CD14-positive monocyte (primary cell): ENCODE data around the gene LMNTD2. TPM values are rescaled to one million over a fixed set of nuclear protein-coding genes. Genes with fewer than 3 reads are reported as not detected.

Experiments used
- DNase-seq, 3 donors: peaks; one replicate each; pipeline ENCODE4 v3.0.0-alpha.2; 2011 to 2022
- H2AFZ ChIP-seq: 2 replicates; pipeline ENCODE4 v1.6.0; 2012; ENCODE audit warnings: mild to moderate bottlenecking, low read depth, low read length, inconsistent platforms; ENCODE audit not compliant: insufficient read depth, poor library complexity, severe bottlenecking
- H3K27ac ChIP-seq, 2 donors: 1 replicate in 1 of 2; 2 replicates in 1 of 2; pipeline ENCODE4 v1.5.1; 2012 to 2013; ENCODE audit warnings: low read length in 2 of 2, control low read depth in 1 of 2, inconsistent platforms in 1 of 2, low read depth in 1 of 2, mild to moderate bottlenecking in 1 of 2
- H3K27me3 ChIP-seq, 2 donors: one replicate each; pipeline versions ENCODE4 v1.6.0 to v1.6.1; 2011 to 2013; ENCODE audit warnings: low read length in 2 of 2; ENCODE audit not compliant: control insufficient read depth in 2 of 2, insufficient read depth in 2 of 2
- H3K36me3 ChIP-seq, 2 donors: replicated peaks in 1 of 2; 1 replicate in 1 of 2; 2 replicates in 1 of 2; pipeline versions ENCODE4 v1.5.1 to v1.6.1; 2012 to 2013; ENCODE audit warnings: low read length in 2 of 2, control low read depth in 1 of 2, inconsistent platforms in 1 of 2, mild to moderate bottlenecking in 1 of 2; ENCODE audit not compliant: insufficient read depth in 2 of 2, control insufficient read depth in 1 of 2
- H3K4me1 ChIP-seq, 2 donors: 1 replicate in 1 of 2; 2 replicates in 1 of 2; pipeline versions ENCODE4 v1.5.1 to v1.6.1; 2012 to 2013; ENCODE audit warnings: low read length in 2 of 2, control low read depth in 1 of 2, inconsistent platforms in 1 of 2, mild to moderate bottlenecking in 1 of 2, moderate library complexity in 1 of 2; ENCODE audit not compliant: insufficient read depth in 2 of 2, control insufficient read depth in 1 of 2
- H3K4me2 ChIP-seq: replicated peaks from 2 replicates; pipeline ENCODE3; 2012; ENCODE audit warnings: low read length, moderate library complexity, mild to moderate bottlenecking; ENCODE audit not compliant: poor library complexity, severe bottlenecking; ENCODE audit errors: extremely low read depth
- H3K4me3 ChIP-seq, 3 experiments: fragments of 200-600 bp in 1 of 3; sonication (generic) in 1 of 3; replicated peaks in 1 of 3; 1 replicate in 2 of 3; 2 replicates in 1 of 3; pipeline ENCODE4 v1.5.1; 2011 to 2013; ENCODE audit warnings: low read length in 3 of 3, mild to moderate bottlenecking in 3 of 3, control low read depth in 2 of 3, low read depth in 2 of 3, inconsistent platforms in 1 of 3, moderate library complexity in 1 of 3
- H3K79me2 ChIP-seq: 2 replicates; pipeline ENCODE4 v1.6.0; 2012; ENCODE audit warnings: mild to moderate bottlenecking, control low read depth, inconsistent platforms, low read length, moderate library complexity; ENCODE audit not compliant: insufficient read depth
- H3K9ac ChIP-seq: 2 replicates; pipeline ENCODE4 v1.6.0; 2017; ENCODE audit warnings: low read length, mild to moderate bottlenecking; ENCODE audit not compliant: insufficient read depth, poor library complexity, severe bottlenecking
- H3K9me3 ChIP-seq, 2 donors: replicated peaks in 1 of 2; 1 replicate in 1 of 2; 2 replicates in 1 of 2; pipeline versions ENCODE4 v1.5.1 to v1.6.1; 2012 to 2013; ENCODE audit warnings: low read length in 2 of 2, control low read depth in 1 of 2; ENCODE audit not compliant: control insufficient read depth in 1 of 2, insufficient read depth in 1 of 2
- H4K20me1 ChIP-seq: 2 replicates; pipeline ENCODE4 v1.6.0; 2012; ENCODE audit warnings: mild to moderate bottlenecking, low read length, control low read depth, moderate library complexity; ENCODE audit not compliant: insufficient read depth
- H3K27ac Mint-ChIP-seq, 7 donors: one replicate each; pipeline ENCODE4 v1.8.0; 2020; ENCODE audit warnings: mild to moderate bottlenecking in 7 of 7, mixed read lengths in 7 of 7, moderate library complexity in 6 of 7, inconsistent platforms in 2 of 7
- H3K27me3 Mint-ChIP-seq, 3 donors: one replicate each; pipeline ENCODE4 v1.8.0; 2021 to 2022; ENCODE audit warnings: low read depth in 3 of 3, mild to moderate bottlenecking in 3 of 3, mixed read lengths in 3 of 3, moderate library complexity in 3 of 3, inconsistent platforms in 1 of 3
- H3K36me3 Mint-ChIP-seq, 2 donors: one replicate each; pipeline ENCODE4 v1.8.0; 2020; ENCODE audit warnings: mixed read lengths in 2 of 2, inconsistent platforms in 1 of 2, mild to moderate bottlenecking in 1 of 2
- H3K4me1 Mint-ChIP-seq: one replicate; pipeline ENCODE4 v1.8.0; 2020; ENCODE audit warnings: mild to moderate bottlenecking, mixed read lengths
- H3K4me3 Mint-ChIP-seq, 2 donors: one replicate each; pipeline ENCODE4 v1.8.0; 2020; ENCODE audit warnings: mild to moderate bottlenecking in 2 of 2, mixed read lengths in 2 of 2, moderate library complexity in 1 of 2
- H3K9me3 Mint-ChIP-seq, 7 donors: one replicate each; pipeline ENCODE4 v1.8.0; 2020 to 2022; ENCODE audit warnings: mixed read lengths in 7 of 7, mild to moderate bottlenecking in 6 of 7, moderate library complexity in 6 of 7, inconsistent platforms in 2 of 7
- CTCF ChIP-seq: fragments of 200-600 bp; IDR thresholded peaks from one replicate; pipeline ENCODE4 v1.8.0; 2022; ENCODE audit warnings: antibody characterized with exemption, mild to moderate bottlenecking
- WGBS: methylation state at CpG from one replicate; pipeline ENCODE4 v1.1.5; 2013; ENCODE audit warnings: missing lambda C conversion rate; ENCODE audit not compliant: insufficient coverage; 5-methylcytosine and 5-hydroxymethylcytosine counted together
- intact Hi-C, 2 donors: fragments of 100-400 bp; cut with micrococcal nuclease; formaldehyde crosslinking; loops; one replicate each; pipeline versions ENCODE4 v1.15.0 to v1.15.1; 2023
- polyA plus RNA-seq, 3 donors: library from polyadenylated mRNA; depleted of rRNA in 1 of 3; unstranded in 2 of 3; stranded (reverse) in 1 of 3; fragments of 300-500 nt in 2 of 3; fragments of >200 nt in 1 of 3; fragmentation: Illumina TruSeq in 2 of 3; gene quantifications; 1 replicate in 2 of 3; 2 replicates in 1 of 3; pipeline ENCODE4 v1.2.3, GENCODE V29; 2012 to 2021

Gene LMNTD2
- polyA plus RNA-seq, 3 donors = 0.67 to 10.6 (median 1.2) TPM

GRCh38 chr11:603154-603553, 42.6 kb upstream of the LMNTD2 start:
- no peaks in the 10 kb centered on the region for H3K4me1 Mint-ChIP-seq
- no peak overlapping the region for H3K4me3 Mint-ChIP-seq
- H3K27ac Mint-ChIP-seq = peak overlapping the region in 1 of 7 donors; percentile 15
- Histone ChIP-seq H3K4me1 (no peaks in the 10 kb centered on the region), H3K9ac (no peak overlapping the region), H3K79me2 (no peaks in the 10 kb centered on the region), H3K27ac (no peak overlapping the region), H3K27me3 (no peaks in the 10 kb centered on the region), H3K36me3 (peaks cover 83 to 94% of the 10 kb centered on the region in 2 donors), H4K20me1 (peaks cover 28% of the 10 kb centered on the region), H3K4me3 (no peak overlapping the region), H2AFZ (no peak overlapping the region), H3K4me2 (no peak overlapping the region), H3K9me3 (no peaks in the 10 kb centered on the region)
- no peak for TF ChIP-seq CTCF
- peaks cover 0 to 2% (median 0%) of the 10 kb centered on the region in 3 donors for H3K27me3 Mint-ChIP-seq
- no peaks in the 10 kb centered on the region for H3K9me3 Mint-ChIP-seq
- DNase-seq = no peak
- intact Hi-C loops = no loop called here
- WGBS = 96% methylated on average over 8 of the region's 13 CpGs
- H3K36me3 Mint-ChIP-seq = peaks cover 67 to 95% of the 10 kb centered on the region in 2 donors

DNA sequence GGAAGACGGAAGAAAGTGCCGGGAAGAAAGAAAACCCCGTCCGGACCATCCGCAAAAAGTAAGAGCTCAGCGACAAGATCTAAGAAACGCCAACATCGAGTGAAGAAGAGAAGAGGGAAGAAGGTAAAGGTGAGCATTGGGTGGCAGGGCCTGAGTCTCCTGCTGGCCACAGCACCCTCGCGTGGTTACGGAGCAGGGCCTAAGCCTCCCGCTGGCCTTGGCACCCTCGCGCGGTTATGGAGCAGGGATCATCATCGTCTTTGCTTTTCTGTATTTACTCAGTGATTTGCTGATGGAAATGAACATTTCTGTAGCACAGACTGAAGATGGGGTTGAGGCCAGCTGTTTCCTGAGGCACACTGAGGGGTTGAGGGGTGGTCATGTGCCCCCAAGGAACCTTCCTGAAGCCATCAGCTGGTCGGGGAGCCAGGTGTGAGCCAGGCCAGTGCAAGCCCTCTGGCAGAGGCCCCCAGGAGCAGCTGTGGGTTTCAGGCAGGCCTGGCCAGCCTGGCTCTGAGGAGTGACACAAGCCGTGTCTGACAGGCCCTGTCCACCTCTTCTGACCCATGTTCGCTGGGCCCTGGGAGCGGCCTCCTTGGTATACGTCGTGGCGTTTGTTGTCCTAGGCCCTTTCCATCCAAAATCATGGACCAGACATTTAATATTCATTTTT, 41.2 kb upstream of the LMNTD2 start:
- Histone ChIP-seq H3K79me2 (no peaks in the 10 kb centered on the region), H3K4me3 (no peak overlapping the region), H3K4me2 (no peak overlapping the region), H2AFZ (no peak overlapping the region), H4K20me1 (peaks cover 40% of the 10 kb centered on the region), H3K27ac (no peak overlapping the region), H3K9ac (no peak overlapping the region), H3K27me3 (no peaks in the 10 kb centered on the region), H3K9me3 (no peaks in the 10 kb centered on the region), H3K4me1 (no peaks in the 10 kb centered on the region), H3K36me3 (peaks cover 85 to 93% of the 10 kb centered on the region in 2 donors)
- H3K27me3 Mint-ChIP-seq = peaks cover 0 to 2% (median 0%) of the 10 kb centered on the region in 3 donors
- no peak for DNase-seq
- H3K4me3 Mint-ChIP-seq = peak overlapping the region in 1 of 2 donors; percentile 0
- TF ChIP-seq CTCF = no peak
- intact Hi-C loops = no loop called here
- H3K4me1 Mint-ChIP-seq = no peaks in the 10 kb centered on the region
- H3K9me3 Mint-ChIP-seq = no peaks in the 10 kb centered on the region
- WGBS = 94% methylated on average over 17 of the region's 23 CpGs
- peaks cover 65 to 95% of the 10 kb centered on the region in 2 donors for H3K36me3 Mint-ChIP-seq
- peak overlapping the region in 1 of 7 donors; percentile 0 for H3K27ac Mint-ChIP-seq
